DMS53 (cell line): ENCODE data around the gene SLC26A11.
"Not testable (repeated sequence)": the region's sequence is repeated elsewhere in the genome, so short reads cannot be mapped to it uniquely, and the experiment has no call there.

Experiments
- DNase-seq: peaks from one replicate; lab custom pipeline; 2025; lab: John Stamatoyannopoulos, UW

Gene SLC26A11

GRCh38 chr17:80195671-80196529 lies 24.3 kb upstream of the SLC26A11 start:
- DNase-seq: peak; percentile 57

- DNase-seq: no peak
Measured at GRCh38 chr17:80196652-80197051, 23.6 kb upstream of the SLC26A11 start.

- DNase-seq: no peak
Measured at GRCh38 chr17:80198144-80198661, 22.0 kb upstream of the SLC26A11 start.

GRCh38 chr17:80199295-80199694 lies 20.9 kb upstream of the SLC26A11 start:
- not testable (repeated sequence) for DNase-seq

GRCh38 chr17:80201446-80201845 lies 18.8 kb upstream of the SLC26A11 start:
- no peak for DNase-seq

- no peak for DNase-seq
Measured at GRCh38 chr17:80202197-80202596, 18.0 kb upstream of the SLC26A11 start.

GRCh38 chr17:80203471-80203963 lies 16.7 kb upstream of the SLC26A11 start:
- no peak for DNase-seq

DNA sequence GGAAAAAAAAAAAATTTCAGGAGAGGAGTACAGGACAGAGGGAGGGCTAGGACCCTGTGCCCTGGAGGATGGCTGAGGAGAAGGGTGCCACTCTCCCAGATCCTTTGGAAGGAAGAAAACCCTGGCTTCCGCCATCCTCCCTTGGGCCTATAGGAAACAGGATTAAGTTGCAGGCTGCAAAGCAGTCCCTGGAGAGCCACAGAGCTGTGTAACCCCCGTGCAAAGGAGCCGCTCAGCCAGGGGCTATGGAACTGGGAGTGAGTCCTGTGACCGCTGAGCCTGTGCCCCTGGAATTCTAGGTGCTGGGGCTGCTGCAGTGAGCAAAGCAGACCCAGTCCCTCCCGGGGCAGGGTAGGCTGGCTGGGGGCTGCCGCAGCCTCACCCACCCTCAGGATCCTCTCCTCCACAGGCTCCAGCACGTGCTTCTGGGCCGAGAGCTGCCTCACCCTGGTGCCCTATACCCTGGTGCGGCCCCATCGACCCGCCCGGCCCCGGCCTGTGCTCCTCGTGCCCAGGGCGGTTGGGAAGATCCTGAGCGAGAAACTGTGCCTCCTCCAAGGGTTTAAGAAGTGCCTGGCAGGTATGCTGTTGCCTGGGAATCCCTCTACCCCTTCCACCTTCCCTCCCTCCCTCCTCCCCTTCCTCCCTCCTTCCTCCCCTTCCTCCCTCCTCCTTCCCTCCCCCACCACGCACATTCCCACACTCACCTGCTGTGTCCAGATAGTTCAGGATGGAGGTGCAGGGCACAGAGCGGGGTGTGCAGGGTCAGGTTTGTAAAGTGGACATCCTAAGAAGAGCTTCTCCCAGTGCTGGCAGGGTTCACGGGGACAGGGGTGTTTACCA lies 15.4 kb upstream of the SLC26A11 start:
- DNase-seq: no peak

DNA sequence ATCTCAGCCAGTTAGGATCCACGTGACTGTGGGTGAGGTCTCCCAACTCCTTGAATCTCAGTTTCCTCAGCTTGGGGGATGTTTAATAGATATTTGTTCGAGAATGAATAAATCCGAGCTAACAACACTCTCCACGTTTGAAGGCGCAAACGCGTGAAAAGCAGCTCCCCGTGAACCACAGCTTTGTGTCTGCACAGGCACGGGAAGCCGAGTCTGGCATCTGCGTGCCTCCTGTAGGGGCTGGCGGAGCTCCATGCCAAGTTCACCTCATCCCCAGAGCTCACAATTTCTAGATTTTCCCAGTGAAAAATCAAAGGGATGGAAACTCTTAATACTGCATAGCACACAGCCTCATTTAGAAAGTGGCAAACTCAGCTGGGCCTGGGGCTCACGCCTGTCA lies 14.4 kb upstream of the SLC26A11 start:
- DNase-seq: no peak

- no peak for DNase-seq
Measured at GRCh38 chr17:80208050-80208449, 12.2 kb upstream of the SLC26A11 start.

- DNase-seq: no peak
Measured at GRCh38 chr17:80209765-80210164, 10.5 kb upstream of the SLC26A11 start.

DNA sequence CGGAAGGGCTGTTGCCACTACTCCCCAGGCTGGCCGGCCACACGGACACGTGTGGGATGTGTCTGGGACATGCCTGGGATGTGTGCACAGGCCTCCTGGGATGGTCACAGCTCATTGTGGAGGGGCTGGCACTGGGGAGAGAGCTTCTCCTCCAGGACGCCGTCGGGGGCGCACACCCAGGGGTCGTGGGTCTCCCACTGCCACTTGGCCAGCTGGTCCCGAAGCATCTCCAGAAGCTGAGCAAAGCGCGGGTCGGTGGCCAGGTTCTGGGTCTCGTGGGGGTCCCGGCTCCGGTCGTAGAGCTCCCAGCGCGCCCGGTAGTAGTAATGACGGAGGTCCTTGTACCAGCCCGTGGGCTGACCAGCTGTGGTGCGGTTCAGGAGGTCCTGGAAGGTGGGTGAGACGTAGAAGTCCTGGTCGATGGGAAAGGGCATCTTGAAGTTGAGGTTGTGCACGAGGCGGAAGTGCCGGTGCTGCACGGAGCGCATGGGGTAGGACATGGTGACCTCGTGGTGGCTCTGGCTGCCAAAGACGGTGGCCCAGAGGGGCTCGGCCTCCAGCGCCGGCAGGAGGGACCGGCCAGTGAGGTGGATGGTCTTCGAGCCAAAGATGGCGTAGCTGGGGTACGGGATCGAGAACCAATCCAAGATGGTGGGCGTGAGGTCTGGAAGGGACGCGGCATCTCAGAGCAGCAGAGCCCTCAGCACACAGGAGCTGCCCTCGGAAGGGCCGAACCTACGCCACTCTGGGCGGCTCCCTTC lies 9.7 kb upstream of the SLC26A11 start:
- no peak for DNase-seq

DNA sequence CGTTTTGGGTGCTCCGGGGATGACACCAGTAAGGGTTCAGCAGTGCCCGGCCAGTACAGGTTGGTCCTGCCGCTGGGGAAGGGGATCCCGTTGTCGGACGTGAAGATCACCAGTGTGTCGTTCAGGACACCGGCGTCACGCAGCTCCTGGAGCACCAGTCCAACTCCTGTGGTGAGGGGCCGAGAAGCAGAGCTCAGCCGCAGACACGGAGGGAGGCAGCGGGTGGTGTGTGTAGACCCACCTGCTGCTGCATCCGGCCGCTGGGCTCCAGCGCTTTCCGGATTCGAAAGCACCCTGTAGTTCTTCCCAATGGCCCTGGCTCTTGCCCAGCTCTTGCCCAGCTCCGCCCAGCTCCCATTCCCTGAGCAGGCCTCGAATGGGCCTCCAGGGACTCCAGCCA lies 8.1 kb upstream of the SLC26A11 start:
- no peak for DNase-seq

- no peak for DNase-seq
Measured at GRCh38 chr17:80212511-80212910, 7.7 kb upstream of the SLC26A11 start.

GRCh38 chr17:80212962-80213642 lies 7.1 kb upstream of the SLC26A11 start:
- DNase-seq: no peak

DNA sequence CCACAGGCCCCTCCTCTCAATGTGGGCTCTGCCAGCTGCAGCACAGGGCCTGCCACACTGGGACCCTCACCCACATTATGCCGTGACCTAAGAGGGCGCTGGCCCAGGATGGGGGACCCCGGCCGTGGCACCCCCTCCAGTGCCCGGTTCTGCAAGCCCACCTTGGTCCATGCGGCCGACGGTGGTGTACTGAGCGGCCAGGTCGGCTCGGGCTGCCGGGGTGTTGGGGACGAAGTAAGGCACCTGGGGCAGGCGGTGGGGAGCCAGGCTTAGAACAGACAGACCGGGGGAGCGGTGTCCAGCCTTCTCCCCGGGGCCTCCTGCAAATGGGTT lies 6.6 kb upstream of the SLC26A11 start:
- DNase-seq: no peak

DNA sequence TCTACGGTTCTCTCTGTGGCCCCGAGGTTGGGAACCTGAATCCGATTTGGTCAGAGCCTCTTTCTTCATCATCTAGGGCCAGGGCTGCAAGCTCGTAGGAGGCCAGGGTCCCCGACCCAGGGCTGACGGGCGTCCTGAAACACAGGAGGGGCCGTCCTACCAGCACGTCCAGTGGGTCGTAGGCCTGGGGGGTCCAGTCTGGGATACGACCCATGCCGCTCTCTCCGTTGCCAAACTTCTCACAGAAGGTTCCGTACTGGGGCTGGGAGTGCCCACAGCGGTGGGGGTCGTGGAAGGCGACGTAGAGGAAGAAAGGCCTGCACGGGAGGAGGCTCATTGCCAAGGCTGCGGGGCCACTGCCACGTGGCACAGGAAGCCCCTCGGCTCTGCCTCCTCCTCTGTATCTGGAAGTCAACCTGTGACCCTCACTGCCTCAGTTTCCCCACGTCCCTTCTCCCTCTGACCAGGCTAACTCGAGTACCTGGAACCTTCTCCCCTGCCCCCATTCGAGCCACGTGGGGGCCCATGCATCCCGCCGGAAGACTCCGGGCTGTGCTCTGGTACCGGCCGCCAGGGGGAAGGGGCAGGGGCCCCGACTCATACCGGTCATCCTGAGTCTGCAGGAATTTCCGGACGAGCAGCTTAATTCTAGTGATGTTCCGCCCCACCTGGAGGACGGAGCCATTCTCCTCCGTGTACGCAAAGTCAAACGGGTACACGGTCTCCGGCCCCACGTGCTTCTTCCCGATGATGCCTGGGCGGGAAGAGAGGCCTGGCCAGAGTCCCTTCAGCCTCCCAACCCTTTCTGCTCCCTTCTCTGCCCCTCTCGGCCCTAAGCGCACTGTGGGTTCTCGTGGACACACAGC lies 6.0 kb upstream of the SLC26A11 start:
- DNase-seq: no peak

DNA sequence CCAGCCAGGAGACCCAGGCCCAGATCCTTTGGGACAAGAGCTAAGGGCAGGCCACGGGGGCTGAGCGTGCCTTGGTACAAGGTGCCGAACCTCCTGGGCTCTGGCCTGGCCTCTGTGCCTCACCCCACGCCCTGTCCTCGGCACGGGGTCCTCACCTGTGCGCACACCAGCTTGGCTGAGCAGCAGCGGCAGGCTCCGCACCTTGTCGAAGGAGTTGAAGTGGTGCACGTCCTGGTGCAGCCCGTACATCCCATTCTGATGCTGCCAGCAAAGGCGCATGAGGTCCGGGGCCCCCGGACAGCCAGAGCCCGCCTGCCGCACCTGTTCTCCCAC lies 5.4 kb upstream of the SLC26A11 start:
- no peak for DNase-seq

- DNase-seq: no peak
Measured at GRCh38 chr17:80216473-80217456, 3.5 kb upstream of the SLC26A11 start.
